GM20000 (cell line): ENCODE measurements around the gene SMYD5.
"Not testable (repeated sequence)": the region's sequence is repeated elsewhere in the genome, so short reads cannot be mapped to it uniquely, and the experiment has no call there.

ENCODE experiments used
- DNase-seq: peaks from one replicate; pipeline ENCODE4 v3.0.0; 2012; ENCODE audit warnings: low spot score
- CTCF ChIP-seq: IDR thresholded peaks from 2 replicates; pipeline ENCODE4 v1.5.1; 2012; ENCODE audit warnings: mild to moderate bottlenecking, control low read depth; ENCODE audit errors: extremely low read depth, missing control alignments

The SMYD5 gene

GRCh38 chr2:73175663-73176204 is 38.3 kb upstream of the SMYD5 start:
- DNase-seq: peak; percentile 75
- no peak for TF ChIP-seq CTCF

- TF ChIP-seq CTCF: no peak
- peak; percentile 34 for DNase-seq
Measured at GRCh38 chr2:73176205-73176880, 37.7 kb upstream of the SMYD5 start.

DNA sequence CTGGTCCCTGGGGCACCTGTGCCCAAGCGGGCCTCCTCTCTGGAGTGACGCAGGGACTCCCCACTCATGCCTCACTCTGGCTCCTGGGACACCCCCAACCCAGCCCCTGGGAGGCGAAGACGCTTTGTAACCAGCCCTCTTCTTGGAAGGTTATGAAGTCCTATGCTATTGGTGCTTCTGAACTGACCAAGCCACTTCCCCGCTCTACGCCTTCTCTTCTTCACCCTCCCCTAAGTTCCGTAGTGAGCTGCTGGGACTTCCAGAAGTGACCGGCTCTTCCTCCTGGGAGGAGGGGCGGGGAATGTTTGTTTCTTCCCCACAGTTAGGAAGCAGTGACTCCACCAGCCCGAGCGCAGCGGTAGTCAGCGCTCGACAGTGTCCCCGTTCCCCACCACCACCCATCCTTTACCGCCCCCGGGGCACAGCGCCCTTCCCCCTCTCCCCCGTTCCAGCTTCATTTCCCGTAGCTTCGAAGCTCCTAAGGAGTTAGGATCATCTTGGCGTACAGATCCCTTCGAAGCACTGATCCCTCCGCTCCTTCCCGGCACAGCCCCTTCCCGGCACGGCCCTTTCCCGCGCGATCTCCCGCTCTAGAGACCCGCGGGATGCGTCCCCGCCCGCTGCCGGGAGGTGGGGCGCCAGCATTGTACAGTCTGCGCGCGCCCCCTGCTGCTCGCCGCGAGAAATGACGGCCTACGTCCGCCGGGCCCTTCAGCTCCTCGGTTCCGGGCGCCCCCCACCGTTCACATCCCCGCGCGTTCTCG is 37.0 kb upstream of the SMYD5 start:
- DNase-seq: peak; percentile 94
- TF ChIP-seq CTCF: peak; percentile 97

DNA sequence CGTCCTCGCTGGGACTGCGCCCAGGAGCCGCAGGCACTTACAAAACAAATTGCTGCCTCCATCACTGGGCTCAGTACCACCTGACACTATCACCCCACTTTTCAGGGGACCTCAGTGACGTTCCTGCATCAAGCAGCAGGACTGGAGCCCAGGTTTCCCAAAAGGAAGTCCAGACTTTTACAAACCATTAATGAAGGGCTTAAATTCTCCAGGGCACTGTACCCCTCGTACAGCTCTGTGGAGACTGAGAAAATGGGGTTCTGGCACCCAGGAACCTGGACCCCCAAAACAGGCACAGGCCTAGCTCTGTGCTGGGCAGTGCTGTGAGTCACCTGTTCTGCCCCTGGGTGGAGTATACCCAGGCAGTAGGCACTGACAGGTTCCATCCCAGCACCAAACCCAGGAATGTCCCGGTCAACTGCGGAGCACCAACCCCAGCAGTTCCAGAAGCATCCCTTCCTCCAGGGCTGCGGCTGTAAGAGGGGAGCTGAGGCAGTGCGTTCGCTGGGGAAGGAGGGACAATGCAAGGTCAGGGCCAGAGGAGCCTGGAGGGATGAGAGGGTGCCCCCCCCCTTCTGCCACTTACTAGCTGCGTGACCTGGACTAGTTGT is 36.3 kb upstream of the SMYD5 start:
- no peak for TF ChIP-seq CTCF
- DNase-seq: peak; percentile 19

DNA sequence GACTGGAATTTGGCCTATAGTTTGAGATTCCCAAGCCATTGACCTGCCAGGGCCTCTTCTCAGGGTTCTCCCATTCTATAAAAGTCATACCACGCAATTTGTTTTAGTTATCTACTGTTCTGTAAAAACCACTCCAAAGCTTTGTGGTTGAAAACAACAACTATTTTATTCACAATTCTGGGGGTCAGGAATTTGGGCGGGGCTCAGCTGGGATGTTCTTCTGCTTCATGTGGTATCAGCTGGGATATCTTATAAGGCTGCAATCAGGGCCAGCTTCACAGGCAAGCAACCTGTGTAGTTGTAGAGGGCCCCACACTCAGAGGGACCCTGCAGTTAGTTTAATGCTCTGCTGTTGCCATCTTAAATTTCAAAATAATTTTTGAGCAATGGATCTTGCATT is 28.1 kb upstream of the SMYD5 start:
- no peak for TF ChIP-seq CTCF
- no peak for DNase-seq

GRCh38 chr2:73187549-73187948 is 26.5 kb upstream of the SMYD5 start:
- no peak for TF ChIP-seq CTCF
- DNase-seq: no peak

GRCh38 chr2:73197579-73197978 is 16.5 kb upstream of the SMYD5 start:
- TF ChIP-seq CTCF: no peak
- no peak for DNase-seq

DNA sequence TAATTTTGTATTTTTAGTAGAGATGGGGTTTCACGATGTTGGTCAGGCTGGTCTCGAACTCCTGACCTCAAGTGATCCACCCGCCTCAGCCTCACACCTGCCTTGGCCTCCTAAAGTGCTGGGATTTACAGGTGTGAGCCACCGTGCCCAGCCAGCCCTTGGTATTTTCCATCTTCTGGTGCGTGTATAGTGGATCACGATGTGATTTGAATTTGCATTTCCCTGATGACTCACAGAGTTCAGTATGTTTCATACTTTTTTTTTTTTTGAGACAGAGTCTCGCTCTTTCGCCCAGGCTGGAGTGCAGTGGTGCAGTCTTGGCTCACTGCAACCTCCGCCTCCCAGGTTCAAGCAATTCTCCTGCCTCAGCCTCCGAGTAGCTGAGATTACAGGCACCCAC is 13.8 kb upstream of the SMYD5 start:
- not testable (repeated sequence) for DNase-seq
